Lower leg skin (tissue), 3 donors: Measurements from ENCODE around the gene SORCS2.

Source experiments
- CTCF ChIP-seq, 3 donors: fragments of 450-650 bp; IDR thresholded peaks; one replicate each; pipeline ENCODE4 v1.5.1; 2016; ENCODE audit warnings: antibody characterized with exemption in 3 of 3, mild to moderate bottlenecking in 3 of 3, moderate library complexity in 2 of 3
- POLR2A ChIP-seq, 2 donors: fragments of 450-650 bp; IDR thresholded peaks; one replicate each; pipeline ENCODE4 v1.6.1; 2016 to 2017; ENCODE audit warnings: antibody characterized with exemption in 2 of 2, mild to moderate bottlenecking in 1 of 2, moderate library complexity in 1 of 2

GRCh38 chr4:7590189-7590588 is 397.9 kb downstream of the SORCS2 start:
- TF ChIP-seq POLR2A (IDR thresholded peaks at IDR 0.05), result no peak
- no peak for TF ChIP-seq CTCF (IDR thresholded peaks at IDR 0.05)
